ENCODE measurements around the gene MARCO.
"Not testable (repeated sequence)": the region's sequence is repeated elsewhere in the genome, so short reads cannot be mapped to it uniquely, and the experiment has no call there.

- not testable (repeated sequence) for TF ChIP-seq CTCF, POLR2A (IDR thresholded peaks at IDR 0.05)
These were observed 61.9 kb downstream of the MARCO start for GRCh38 chr2:119003856-119004255.
